A549 (cell line): ENCODE results near the gene ZNF358. TPM values are rescaled to one million over a fixed set of nuclear protein-coding genes. Genes with fewer than 3 reads are reported as not detected.

Experiments used
- ATAC-seq, 2 experiments: fragments of 200-7000 bp in 1 of 2; fragments of >200 bp in 1 of 2; cut with Nextera tagmentation in 1 of 2; cut with Tn5 transposase in 1 of 2; 3 replicates each; pipeline versions ENCODE4 v1.8.0 to v1.9.1; 2018 to 2020; ENCODE audit warnings: mild to moderate bottlenecking in 1 of 2, moderate library complexity in 1 of 2
- CTCF ChIA-PET: fragments of 300-600 bp; sonication (Branson Sonifier 250); formaldehyde crosslinking; extraction: SDS; loops from one replicate; lab custom pipeline; 2021; ENCODE audit warnings: antibody characterized with exemption, inconsistent platforms; lab: Yijun Ruan, JAX
- POLR2A ChIA-PET: fragments of 350-600 bp; formaldehyde crosslinking; extraction: SDS; loops from one replicate; lab custom pipeline; 2021; ENCODE audit warnings: antibody characterized with exemption, inconsistent platforms; lab: Yijun Ruan, JAX
- DNase-seq, 2 experiments: peaks; one replicate each; pipeline versions ENCODE4 v3.0.0 to v3.0.0-alpha.2; 2011 to 2016; ENCODE audit warnings: low read depth in 1 of 2, low spot score in 1 of 2
- FAIRE-seq: peaks from 2 replicates; lab custom pipeline; 2011; peaks lifted over from hg19 to GRCh38; lab: Jason Lieb, UNC
- H3K27ac ChIP-seq, 2 experiments: fragments of >200 bp; sonication (Bioruptor Twin); formaldehyde crosslinking; 3 replicates each; pipeline ENCODE4 v1.5.1; 2016 to 2017
- H3K4me1 ChIP-seq: fragments of >200 bp; sonication (Bioruptor Twin); formaldehyde crosslinking; 3 replicates; pipeline ENCODE4 v1.6.1; 2016
- H3K4me2 ChIP-seq: fragments of >200 bp; sonication (Bioruptor Twin); formaldehyde crosslinking; 3 replicates; pipeline ENCODE4 v1.6.1; 2016
- H3K4me3 ChIP-seq: fragments of >200 bp; sonication (Bioruptor Twin); formaldehyde crosslinking; 3 replicates; pipeline ENCODE4 v1.5.1; 2016
- H3K9me3 ChIP-seq: fragments of >200 bp; sonication (Bioruptor Twin); formaldehyde crosslinking; 3 replicates; pipeline ENCODE4 v1.6.1; 2016
- BCL3 ChIP-seq: fragments of >200 bp; sonication (Bioruptor Twin); formaldehyde crosslinking; IDR thresholded peaks from 3 replicates; pipeline ENCODE4 v1.6.1; 2016
- CBX2 ChIP-seq: fragments of 200-600 bp; sonication (generic); IDR thresholded peaks from 2 replicates; pipeline ENCODE4 v1.6.1; 2016; ENCODE audit warnings: low read depth, mild to moderate bottlenecking, borderline replicate concordance
- CEBPB ChIP-seq, 2 experiments: fragments of >200 bp in 1 of 2; sonication (Bioruptor Twin) in 1 of 2; formaldehyde crosslinking in 1 of 2; IDR thresholded peaks; 2 replicates each; pipeline ENCODE4 v1.6.1; 2012 to 2016
- EHMT2 ChIP-seq: fragments of 200-600 bp; sonication (generic); IDR thresholded peaks from 2 replicates; pipeline ENCODE4 v1.6.1; 2016; ENCODE audit warnings: antibody characterized with exemption, low read depth, mild to moderate bottlenecking, moderate library complexity
- ELK1 ChIP-seq: fragments of 150-350 bp; IDR thresholded peaks from 2 replicates; pipeline ENCODE4 v1.6.1; 2014; ENCODE audit warnings: low read depth, mild to moderate bottlenecking, low read length
- FOSL2 ChIP-seq, 2 experiments: fragments of 450-650 bp in 1 of 2; fragments of >200 bp in 1 of 2; sonication (Bioruptor Twin) in 1 of 2; formaldehyde crosslinking; IDR thresholded peaks; 2 replicates each; pipeline versions ENCODE4 v1.5.0 to v1.6.1; 2016 to 2020; ENCODE audit warnings: mild to moderate bottlenecking in 1 of 2, moderate library complexity in 1 of 2
- HOXB5 ChIP-seq: fragments of 250-450 bp; sonication (Bioruptor Pico); IDR thresholded peaks from 2 replicates; pipeline ENCODE4 v1.5.0; 2020; ENCODE audit warnings: mild to moderate bottlenecking, moderate library complexity
- JUN ChIP-seq, 2 experiments: fragments of >200 bp; sonication (Bioruptor Twin); formaldehyde crosslinking; IDR thresholded peaks; 2 replicates in 1 of 2; 3 replicates in 1 of 2; pipeline ENCODE4 v1.6.1; 2016 to 2017
- MAFK ChIP-seq: fragments of 450-650 bp; IDR thresholded peaks from 2 replicates; pipeline ENCODE4 v1.6.1; 2014; ENCODE audit not compliant: partially characterized antibody
- MAZ ChIP-seq: fragments of 150-350 bp; IDR thresholded peaks from 2 replicates; pipeline ENCODE4 v1.6.1; 2014; ENCODE audit warnings: antibody characterized with exemption, low read depth, low read length, borderline replicate concordance
- NFE2L2 ChIP-seq: fragments of 150-350 bp; conservative IDR thresholded peaks from 2 replicates; pipeline ENCODE4 v1.6.1; 2014; ENCODE audit warnings: low read length
- POLR2A ChIP-seq: IDR thresholded peaks from 2 replicates; pipeline ENCODE4 v1.6.1; 2012; ENCODE audit warnings: mild to moderate bottlenecking, low read length
- REST ChIP-seq: fragments of 200-600 bp; sonication (generic); IDR thresholded peaks from 2 replicates; pipeline ENCODE4 v1.6.1; 2016; ENCODE audit warnings: antibody characterized with exemption, mild to moderate bottlenecking, moderate library complexity
- SMC3 ChIP-seq: fragments of >200 bp; sonication (Bioruptor Twin); formaldehyde crosslinking; IDR thresholded peaks from 3 replicates; pipeline ENCODE4 v1.6.1; 2018; ENCODE audit warnings: inconsistent platforms
- ZFP36 ChIP-seq: fragments of 450-650 bp; IDR thresholded peaks from 2 replicates; pipeline ENCODE4 v1.6.1; 2014; ENCODE audit warnings: borderline replicate concordance; ENCODE audit not compliant: partially characterized antibody
- ZNF302 ChIP-seq: fragments of 250-450 bp; sonication (Bioruptor Pico); IDR thresholded peaks from 2 replicates; pipeline ENCODE4 v1.9.0; 2021; ENCODE audit warnings: inconsistent platforms, mild to moderate bottlenecking, moderate library complexity
- ZSCAN20 ChIP-seq: fragments of 250-450 bp; sonication (Bioruptor Pico); IDR thresholded peaks from 2 replicates; pipeline ENCODE4 v1.8.0; 2022; ENCODE audit warnings: mild to moderate bottlenecking, moderate library complexity
- WGBS: methylation state at CpG from one replicate; pipeline ENCODE4 v1.1.6; 2017; ENCODE audit errors: missing lambda C conversion rate; 5-methylcytosine and 5-hydroxymethylcytosine counted together
- polyA plus RNA-seq, 4 experiments: library from polyadenylated mRNA; depleted of rRNA in 3 of 4; stranded (reverse); fragments of >200 nt; fragmentation: RNase III in 1 of 4; extraction: RNeasy Plus Mini Kit Qiagen cat#74134 plus additional on column Dnase treatment in 1 of 4; gene quantifications; 2 replicates in 3 of 4; 3 replicates in 1 of 4; pipeline ENCODE4 v1.2.3, GENCODE V29; 2011 to 2017
- TF ChIP-seq, protein P1 (sequence below): fragments of 250-450 bp; sonication (Bioruptor Pico); IDR thresholded peaks from 2 replicates; pipeline ENCODE4 v1.5.0; 2020; ENCODE audit warnings: low read depth, mild to moderate bottlenecking, moderate library complexity

ZNF358 gene
- polyA plus RNA-seq, 2 of the 4 experiments (the other 2 are of a cell fraction): 9.5 to 14.0 TPM

DNA sequence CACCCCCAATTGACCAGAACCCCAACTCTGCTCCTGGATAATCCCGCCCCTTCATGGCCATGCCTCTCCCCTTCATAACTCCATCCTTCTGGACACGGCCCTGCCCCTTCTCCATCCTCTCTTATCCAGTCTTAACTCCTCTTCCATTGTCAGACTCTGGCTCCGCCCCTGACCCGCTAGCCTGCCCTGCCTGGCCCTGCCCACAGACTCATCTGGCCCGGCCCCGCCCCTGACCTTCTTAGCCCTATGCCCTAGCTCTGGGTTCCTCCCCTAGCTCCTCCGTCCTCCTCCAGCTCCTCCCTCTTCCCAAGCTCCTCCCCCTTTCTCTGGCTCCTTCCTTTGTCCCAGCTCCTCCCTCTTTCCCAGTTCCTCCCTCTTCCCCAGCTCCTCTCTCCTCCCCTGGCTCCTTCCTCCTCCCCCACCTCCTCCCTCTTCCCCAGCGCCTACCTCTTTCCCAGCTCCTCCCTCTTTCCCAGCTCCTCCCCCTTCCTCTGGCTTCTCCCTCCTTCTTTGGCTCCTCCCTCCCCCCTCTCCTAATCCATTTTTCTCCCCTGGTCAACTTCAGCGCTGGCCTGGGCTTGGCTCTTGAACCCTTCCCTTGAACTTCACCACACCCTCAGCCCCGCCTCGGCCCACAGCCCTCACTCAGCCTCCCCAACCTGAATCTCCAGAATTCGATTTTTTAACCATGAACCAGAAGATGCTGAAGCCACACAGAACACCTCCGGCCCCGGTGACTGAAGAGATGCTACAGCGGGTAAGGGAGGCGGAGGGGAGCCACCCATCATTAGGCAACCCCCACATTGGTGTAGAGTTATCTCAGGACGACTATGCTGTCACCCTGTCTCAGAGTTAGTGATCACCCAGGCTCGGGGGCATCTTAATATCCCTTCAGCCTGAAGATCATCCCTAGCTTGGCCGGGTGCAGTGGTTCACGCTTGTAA lies 9.2 kb upstream of the ZNF358 start:
- DNase-seq (peak; percentile 62 to 99), FAIRE-seq (no peak), ATAC-seq (peak; percentile 87 to 92)
- POLR2A ChIA-PET: interaction anchor here (0.7 to 2.2 kb wide), 5 partner anchors 9 to 407 kb away, joined by 3 to 12 read pairs (median 3); partner anchors contain the start of gene MCOLN1
- Histone ChIP-seq H3K27ac (peak overlapping the region; percentile 82 to 85), H3K4me3 (peak overlapping the region; percentile 57), H3K4me1 (peaks cover 23% of the 10 kb centered on the region), H3K9me3 (no peaks in the 10 kb centered on the region), H3K4me2 (peak overlapping the region; percentile 98)
- TF ChIP-seq ZNF302 (CRISPR knock-in tag): no peak
- TF ChIP-seq ZFP36: peak; percentile 23
- WGBS: 12% methylated on average over 16 of the region's 20 CpGs
- CTCF ChIA-PET: interaction anchor here (0.6 to 0.8 kb wide), 2 partner anchors 11 to 127 kb away, joined by 3 to 4 read pairs; no protein-coding TSS in a partner anchor

GRCh38 chr19:7507884-7508283 lies 8.0 kb upstream of the ZNF358 start:
- POLR2A ChIA-PET: interaction anchor here (2.2 kb wide), 1 partner anchor 15 kb away, joined by 10 read pairs; the partner anchor contains the start of gene MCOLN1
- FAIRE-seq (no peak), ATAC-seq (peak; percentile 71 to 86)
- 7% methylated on average over 4 of the region's 11 CpGs for WGBS
- Histone ChIP-seq H3K27ac (peak overlapping the region; percentile 72 to 82), H3K9me3 (no peaks in the 10 kb centered on the region)
- TF ChIP-seq FOSL2 (IDR thresholded peaks at IDR 0.05) (no peak), FOSL2 (CRISPR knock-in tag; IDR thresholded peaks at IDR 0.05) (peak; percentile 69), POLR2A (peak; percentile 44), CBX2 (no peak), NFE2L2 (no peak)
- TF ChIP-seq, all 56 proteins: peak for 2
- H3K4me2 ChIP-seq: peak overlapping the region; percentile 98
- peaks cover 23% of the 10 kb centered on the region for H3K4me1 ChIP-seq
- CTCF ChIA-PET: interaction anchor here (0.8 kb wide), 1 partner anchor 9 kb away, joined by 4 read pairs; no protein-coding TSS in a partner anchor
- peak; percentile 79 to 93 for DNase-seq
- no peak overlapping the region for H3K4me3 ChIP-seq

GRCh38 chr19:7509625-7510024 lies 6.3 kb upstream of the ZNF358 start:
- ChIA-PET POLR2A (no interaction called here), CTCF (no interaction called here)
- Histone ChIP-seq H3K9me3 (no peaks in the 10 kb centered on the region), H3K4me2 (no peak overlapping the region), H3K4me3 (no peak overlapping the region), H3K27ac (no peak overlapping the region), H3K4me1 (peaks cover 23% of the 10 kb centered on the region)
- ATAC-seq (no peak), FAIRE-seq (no peak), DNase-seq (no peak)
- no peak for TF ChIP-seq MAFK
- TF ChIP-seq, protein P1, sequence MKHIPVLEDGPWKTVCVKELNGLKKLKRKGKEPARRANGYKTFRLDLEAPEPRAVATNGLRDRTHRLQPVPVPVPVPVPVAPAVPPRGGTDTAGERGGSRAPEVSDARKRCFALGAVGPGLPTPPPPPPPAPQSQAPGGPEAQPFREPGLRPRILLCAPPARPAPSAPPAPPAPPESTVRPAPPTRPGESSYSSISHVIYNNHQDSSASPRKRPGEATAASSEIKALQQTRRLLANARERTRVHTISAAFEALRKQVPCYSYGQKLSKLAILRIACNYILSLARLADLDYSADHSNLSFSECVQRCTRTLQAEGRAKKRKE (CRISPR knock-in tag): no peak
- TF ChIP-seq BCL3: no peak
- no peak for TF ChIP-seq JUN (IDR thresholded peaks at IDR 0.05)
- no peak for TF ChIP-seq ZSCAN20 (CRISPR knock-in tag)
- TF ChIP-seq MAZ: no peak
- peak; percentile 87 for TF ChIP-seq REST
- 0 out of 2 replicates have a peak, but pooled peaks have one; percentile 29 for TF ChIP-seq EHMT2
- TF ChIP-seq CEBPB (IDR thresholded peaks at IDR 0.05): no peak
- TF ChIP-seq SMC3: no peak
- TF ChIP-seq HOXB5 (CRISPR knock-in tag): no peak
- no peak for TF ChIP-seq ELK1
- TF ChIP-seq FOSL2 (IDR thresholded peaks at IDR 0.05): no peak
- TF ChIP-seq FOSL2 (CRISPR knock-in tag; IDR thresholded peaks at IDR 0.05): no peak
- WGBS: 46% methylated on average over 3 of the region's 3 CpGs
